ENCODE measurements around the gene ASIC2.

ASIC2 gene

GRCh38 chr17:33151565-33151964, 141.5 kb downstream of the ASIC2 start:
- no peak for DNase-seq

GRCh38 chr17:33145941-33146340, 147.2 kb downstream of the ASIC2 start:
- no peak for DNase-seq

DNA sequence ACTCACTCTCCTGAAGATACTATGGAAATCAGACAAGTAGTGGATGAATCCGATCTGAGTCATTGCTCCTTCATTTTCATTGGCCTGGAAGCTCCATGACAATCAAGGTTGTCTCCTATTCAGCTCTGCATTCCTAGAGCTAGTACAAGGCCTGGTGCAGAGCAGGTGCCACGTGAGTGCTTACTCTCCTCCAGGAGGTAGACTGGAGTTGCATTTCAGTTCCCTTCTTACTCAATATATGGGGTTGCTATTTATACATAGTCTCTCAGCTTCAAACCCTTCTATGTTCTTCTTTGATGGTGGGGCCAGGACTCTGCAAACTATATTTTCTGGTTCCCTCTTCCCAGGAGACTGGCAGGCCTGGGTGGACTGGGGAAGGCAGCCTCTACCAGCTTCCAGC, 148.3 kb downstream of the ASIC2 start:
- DNase-seq = no peak

DNA sequence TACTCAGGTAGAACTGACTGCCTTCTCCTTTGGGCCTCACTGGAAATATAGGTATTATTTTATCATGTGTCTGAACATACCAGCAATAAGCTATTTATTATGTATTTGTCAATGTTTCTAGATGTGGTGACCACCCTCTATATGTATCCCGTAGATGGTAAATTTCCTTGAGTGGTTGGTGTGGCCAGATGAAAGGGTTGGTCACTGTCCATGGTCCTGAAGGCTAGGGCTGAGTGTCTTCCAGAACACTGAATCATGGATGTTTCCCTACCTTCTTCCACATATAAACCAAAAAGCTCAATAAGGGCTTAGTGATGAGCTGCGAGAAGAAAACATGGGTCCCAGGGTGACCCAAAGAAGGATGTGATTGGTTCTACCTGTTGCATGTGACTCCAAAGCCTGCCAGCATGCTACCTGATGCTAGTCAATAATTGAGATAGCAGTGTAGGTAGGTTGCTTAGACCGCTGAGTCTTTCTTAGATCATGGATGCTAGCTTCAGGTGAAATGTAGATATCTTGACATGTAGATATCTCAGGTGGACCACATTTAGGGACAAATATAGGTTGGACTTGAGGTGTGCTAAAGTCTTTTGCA, 150.3 kb downstream of the ASIC2 start:
- no peak for DNase-seq

DNA sequence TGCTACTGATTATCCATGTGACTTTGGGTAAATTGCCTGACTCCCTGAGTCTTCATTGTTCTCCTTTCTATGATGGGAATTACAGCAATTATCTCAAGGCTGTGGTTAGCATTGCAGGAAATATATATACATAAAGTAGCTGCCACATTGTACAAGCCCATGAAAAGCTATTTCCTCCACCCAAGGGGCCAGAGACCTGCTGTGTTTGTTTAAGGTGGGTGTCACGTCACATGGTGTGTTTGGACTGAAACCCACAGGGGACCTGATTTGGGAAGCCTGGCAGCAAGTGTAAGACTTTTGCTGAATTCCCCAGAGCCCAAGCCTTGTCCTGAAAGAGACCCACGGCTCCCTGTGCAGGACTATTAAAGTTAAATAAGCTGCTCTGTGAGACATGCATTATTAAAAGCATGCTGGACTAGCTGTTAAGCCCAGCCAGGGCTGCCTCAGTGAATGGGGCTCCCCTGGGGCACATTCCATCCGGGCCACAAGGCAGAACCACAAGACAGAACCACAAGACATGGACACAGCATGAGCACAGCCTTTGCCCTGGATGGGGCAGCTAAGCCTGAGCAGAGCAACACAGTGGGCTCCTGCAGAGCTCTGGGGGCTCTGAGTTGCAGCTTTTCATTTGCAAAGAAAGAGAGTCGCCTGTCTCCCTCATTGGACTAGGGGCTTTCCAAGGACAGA, 152.5 kb downstream of the ASIC2 start:
- no peak for DNase-seq

DNA sequence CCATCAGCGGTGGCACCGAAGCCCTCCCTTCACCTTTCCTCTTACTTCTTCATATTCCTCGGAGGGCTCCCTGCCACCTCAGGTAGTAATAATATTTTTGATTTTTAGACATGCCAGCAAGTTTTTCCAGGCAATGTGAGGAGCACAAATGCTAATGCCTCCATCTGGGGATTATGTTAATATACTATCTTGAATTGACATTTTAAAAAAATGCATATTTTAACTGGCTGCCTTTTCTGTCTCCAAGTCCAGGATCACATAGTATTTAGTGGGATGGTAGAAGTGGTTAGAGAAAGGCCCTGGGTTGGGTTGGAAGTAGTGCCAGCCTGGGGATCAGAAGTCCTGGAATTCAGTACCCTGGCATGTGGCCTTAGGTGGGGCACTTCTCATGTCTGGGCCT, 154.5 kb downstream of the ASIC2 start:
- no peak for DNase-seq

- no peak for DNase-seq
Measured at GRCh38 chr17:33137426-33137825, 155.7 kb downstream of the ASIC2 start.

DNA sequence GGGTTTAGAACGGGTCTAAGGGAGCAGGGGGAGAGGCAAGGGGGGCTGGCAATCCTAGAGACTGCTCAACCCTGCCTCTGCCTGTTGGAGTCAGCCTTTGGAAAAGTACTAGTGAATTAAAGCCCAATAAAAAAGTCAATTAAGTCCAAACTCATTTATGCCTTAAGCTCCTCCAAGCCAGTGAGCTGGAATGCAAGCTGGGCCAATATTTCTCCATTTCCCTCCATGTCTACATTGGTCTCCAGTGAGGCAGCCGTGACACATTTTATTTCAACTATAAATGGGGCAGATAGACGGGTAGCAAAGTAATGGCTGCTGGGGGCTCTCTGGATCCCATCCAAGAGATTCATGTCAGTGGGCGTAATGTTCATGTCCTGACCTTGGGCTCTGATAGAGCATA, 157.4 kb downstream of the ASIC2 start:
- no peak for DNase-seq

- DNase-seq = no peak
Measured at GRCh38 chr17:33131620-33132019, 161.5 kb downstream of the ASIC2 start.

- DNase-seq = no peak
Measured at GRCh38 chr17:33127706-33128105, 165.4 kb downstream of the ASIC2 start.

- DNase-seq = no peak
Measured at GRCh38 chr17:33126086-33126485, 167.0 kb downstream of the ASIC2 start.

GRCh38 chr17:33125552-33125950, 167.5 kb downstream of the ASIC2 start:
- DNase-seq = no peak

DNA sequence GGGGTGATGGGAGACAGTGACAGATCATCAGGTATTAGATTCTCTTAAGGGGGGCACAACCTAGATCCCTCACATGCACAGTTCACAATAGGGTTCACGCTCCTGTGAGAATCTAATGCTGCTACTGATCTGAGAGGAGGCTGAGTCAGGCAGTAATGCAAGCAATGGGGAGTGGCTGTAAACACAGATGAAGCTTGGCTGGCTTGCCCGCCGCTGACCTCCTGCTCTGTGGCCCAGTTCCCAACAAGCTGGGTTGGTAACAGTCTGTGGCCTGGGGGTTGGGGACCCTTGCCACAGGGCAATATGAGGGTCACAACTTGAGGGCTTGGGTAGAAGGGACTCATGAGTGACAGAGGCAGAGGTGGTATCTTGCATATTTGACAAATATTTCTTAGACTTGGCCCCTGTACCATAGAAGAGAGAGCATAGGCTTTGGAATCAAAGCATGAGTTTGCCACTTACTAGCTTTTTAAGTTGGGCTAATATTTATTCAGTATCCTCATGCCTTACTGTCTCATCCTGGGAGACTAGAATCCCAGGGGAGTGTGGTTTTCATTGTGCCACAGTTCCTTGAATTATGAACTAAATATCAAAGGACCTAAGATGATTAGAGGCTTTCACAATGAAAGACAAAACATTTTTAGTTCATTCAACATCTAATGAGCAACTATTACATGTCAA, 168.1 kb downstream of the ASIC2 start:
- DNase-seq = no peak

GRCh38 chr17:33124185-33124584, 168.9 kb downstream of the ASIC2 start:
- DNase-seq = no peak

DNA sequence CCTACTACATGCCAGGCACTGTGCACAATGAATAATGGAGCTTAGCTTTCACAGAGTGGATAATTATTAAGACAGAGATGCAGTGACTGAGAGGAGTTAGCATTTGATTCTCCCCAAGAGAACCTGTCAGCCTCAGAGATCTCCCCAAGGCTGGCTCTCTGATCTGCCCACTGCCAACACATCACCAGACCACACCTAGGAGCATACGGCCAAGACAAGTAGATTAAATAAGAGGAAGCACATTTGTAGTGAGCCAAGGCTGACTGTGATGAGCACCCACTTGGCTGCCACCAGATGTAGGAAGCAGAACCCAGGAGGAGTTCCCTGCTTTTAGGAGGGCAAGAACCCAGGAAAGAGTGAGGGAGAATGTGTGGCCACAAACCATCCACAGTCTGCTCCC, 171.3 kb downstream of the ASIC2 start:
- no peak for DNase-seq

DNA sequence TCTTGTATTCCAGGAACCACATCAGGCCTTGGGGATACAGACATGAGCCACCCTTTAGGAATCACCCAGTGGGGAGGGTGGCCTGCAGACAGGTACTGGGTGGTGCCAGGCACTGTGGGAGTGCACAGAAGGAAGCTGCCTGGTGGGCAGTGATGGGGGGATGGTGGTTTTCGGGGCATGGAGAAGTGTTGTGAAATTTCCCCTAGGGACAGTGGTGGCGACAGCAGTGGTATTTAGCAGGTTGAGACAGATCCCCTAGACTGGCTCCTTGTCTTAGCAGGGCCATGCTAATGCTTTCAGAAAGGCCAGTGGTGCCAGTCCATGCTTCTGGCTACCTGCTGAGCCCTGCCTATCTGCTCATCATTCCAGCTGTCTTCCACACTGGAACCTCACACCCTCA, 171.8 kb downstream of the ASIC2 start:
- no peak for DNase-seq

DNA sequence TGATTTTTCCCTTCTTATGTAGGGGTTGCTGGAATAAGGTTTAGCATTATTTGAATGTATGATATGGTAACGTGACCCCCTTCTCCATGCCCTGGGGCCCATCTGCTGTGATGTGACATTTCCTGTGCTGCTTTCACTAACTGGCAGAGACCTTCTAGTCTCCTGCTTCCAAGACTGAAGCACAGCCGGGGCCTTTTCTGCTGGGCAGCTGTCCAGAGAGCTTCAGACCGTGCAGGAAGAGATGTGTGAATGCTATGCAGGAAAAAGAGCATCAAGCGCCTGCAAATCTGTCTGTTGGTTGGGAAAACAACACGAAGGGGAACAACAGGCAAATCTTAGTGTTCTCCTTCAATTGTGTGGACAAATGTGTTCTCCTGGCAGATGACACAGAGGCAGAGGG, 173.0 kb downstream of the ASIC2 start:
- no peak for DNase-seq

DNA sequence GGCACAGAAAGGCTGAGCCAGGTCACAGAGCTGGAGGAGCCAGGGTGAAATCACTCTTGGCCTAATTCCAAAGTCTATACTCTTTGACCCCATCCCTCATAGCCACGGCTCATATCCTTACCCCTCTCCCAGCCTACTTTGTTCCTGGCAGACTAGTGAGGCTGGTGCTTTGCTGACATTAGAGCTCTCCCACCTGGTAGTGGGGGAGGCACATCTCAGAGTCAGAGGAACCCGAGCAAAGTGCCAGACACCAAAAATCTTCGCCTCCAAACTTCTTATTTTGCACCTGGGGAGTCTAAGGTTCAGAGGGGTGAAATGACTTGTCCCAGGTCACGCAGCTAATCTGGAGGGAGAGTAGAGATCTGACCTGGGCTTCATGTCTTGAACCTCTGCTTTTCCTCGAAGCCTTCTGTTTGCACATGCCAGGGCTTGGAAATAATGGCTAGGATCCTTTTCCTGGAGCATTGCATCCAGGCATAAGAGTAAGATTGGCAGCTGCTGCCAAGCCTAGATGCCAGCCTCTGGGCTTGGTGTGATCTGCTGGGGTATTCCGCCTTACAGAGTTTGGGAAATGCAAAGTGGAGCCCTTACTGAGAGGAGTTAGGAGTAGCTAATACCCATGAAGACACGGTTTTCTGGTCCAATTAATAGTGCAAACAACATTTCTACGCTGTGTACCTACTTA, 174.6 kb downstream of the ASIC2 start:
- no peak for DNase-seq

DNA sequence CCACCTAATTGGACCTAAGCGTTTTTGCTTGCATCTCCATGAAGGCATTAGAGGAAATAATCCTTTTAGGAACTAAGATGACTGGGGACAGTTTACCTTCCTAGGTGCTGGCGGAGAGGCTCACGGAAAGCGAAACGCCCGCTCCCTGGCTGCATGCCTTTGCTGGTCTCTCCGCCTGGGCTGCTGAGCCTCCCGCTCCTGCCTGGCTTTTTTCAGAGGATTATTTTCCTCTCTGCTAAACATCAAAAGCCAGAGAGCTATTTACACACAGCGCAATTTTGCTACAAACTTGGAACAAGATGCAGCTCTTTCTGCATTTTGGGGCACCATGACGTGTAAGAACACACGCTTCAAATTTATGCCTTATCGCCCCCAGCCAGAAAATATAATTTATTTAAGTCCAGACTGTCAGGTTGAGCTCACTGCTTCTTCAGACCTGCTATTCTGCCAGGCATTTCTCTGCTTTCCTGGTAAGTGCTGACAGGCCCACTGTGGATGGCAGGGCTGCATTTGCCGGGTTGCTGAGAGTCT, 177.0 kb downstream of the ASIC2 start:
- DNase-seq = no peak

DNA sequence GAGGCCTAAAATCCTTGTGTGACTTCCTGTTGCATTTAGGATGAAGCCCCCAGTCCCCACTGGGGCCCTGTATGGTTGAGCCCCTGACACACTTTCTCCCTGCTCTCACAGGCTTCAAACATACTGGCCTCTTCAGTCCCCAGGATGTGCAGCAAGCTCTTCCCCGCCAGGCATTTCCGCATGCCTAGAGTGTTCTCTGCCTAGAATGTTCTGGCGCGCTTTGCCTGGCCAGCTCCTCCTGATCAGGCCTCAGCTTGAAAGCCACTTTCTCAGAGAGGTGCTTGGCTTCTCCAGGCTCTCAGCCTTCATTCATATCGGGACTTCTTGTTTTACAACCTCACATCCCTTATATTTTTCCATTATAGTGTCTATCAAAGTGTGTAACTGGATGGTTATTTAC, 177.7 kb downstream of the ASIC2 start:
- DNase-seq = no peak

GRCh38 chr17:33113991-33114370, 179.1 kb downstream of the ASIC2 start:
- no peak for DNase-seq

DNA sequence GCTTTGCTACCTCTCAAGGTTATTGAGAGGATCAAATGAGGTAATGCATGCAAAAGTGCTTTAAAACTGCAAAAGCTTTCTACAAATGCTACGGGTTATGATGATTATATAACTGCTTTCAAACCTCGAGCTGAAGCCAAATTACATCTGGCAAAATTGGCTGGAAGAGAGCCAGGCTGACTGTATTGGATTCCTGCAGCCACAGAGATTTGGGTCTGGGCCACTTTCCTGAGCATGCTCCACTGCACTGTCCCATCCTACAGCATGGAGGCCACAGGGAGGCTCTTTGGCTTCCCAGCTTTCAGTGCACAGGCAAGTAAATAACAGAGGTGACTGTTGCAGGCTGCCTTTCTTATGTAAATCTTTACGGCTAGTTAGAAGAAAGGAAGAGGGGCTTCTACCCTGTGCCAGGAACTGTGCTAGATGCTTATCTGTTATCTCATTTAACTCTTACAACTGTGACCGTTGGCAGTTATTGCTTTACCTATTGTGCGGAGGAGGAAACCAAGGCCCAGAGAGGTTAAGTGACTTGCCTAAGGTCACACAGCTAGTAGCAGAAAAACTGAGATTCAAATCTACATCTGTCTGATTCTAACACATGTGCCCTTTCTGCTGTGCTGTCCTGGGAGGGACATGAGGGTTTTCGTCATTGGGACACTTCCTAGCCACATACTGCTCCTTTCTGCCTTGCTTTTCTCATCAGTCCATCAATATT, 179.7 kb downstream of the ASIC2 start:
- DNase-seq = no peak

- no peak for DNase-seq
Measured at GRCh38 chr17:33112763-33113162, 180.3 kb downstream of the ASIC2 start.
